GM23338 (cell line): ENCODE measurements around the gene SLC9A3. TPM values are rescaled to one million over a fixed set of nuclear protein-coding genes. Genes with fewer than 3 reads are reported as not detected.

Source experiments
- ATAC-seq: fragments of 200-7000 bp; cut with Tn5 transposase; 3 replicates; pipeline ENCODE4 v1.9.1; 2020
- DNase-seq: peaks from one replicate; pipeline ENCODE4 v3.0.0-alpha.2; 2015; ENCODE audit warnings: low spot score
- H2AFZ ChIP-seq: fragments of 200-600 bp; sonication (generic); 2 replicates; pipeline ENCODE4 v1.8.0; 2016; ENCODE audit warnings: antibody characterized with exemption, mild to moderate bottlenecking, moderate library complexity
- H3F3A ChIP-seq: fragments of 200-600 bp; sonication (generic); replicated peaks from 2 replicates; pipeline ENCODE4 v1.8.0; 2017; ENCODE audit warnings: antibody characterized with exemption, mixed run types, low read depth
- H3K27ac ChIP-seq: fragments of 200-600 bp; sonication (generic); 2 replicates; pipeline ENCODE4 v1.6.1; 2016; ENCODE audit warnings: low read depth
- H3K27me3 ChIP-seq: fragments of 200-600 bp; sonication (generic); 2 replicates; pipeline ENCODE4 v1.8.0; 2016; ENCODE audit warnings: mild to moderate bottlenecking, mixed run types, moderate library complexity; ENCODE audit not compliant: insufficient read depth
- H3K36me3 ChIP-seq: fragments of 200-600 bp; sonication (generic); 2 replicates; pipeline ENCODE4 v1.8.0; 2016; ENCODE audit warnings: mild to moderate bottlenecking; ENCODE audit not compliant: insufficient read depth
- H3K4me1 ChIP-seq: fragments of 200-600 bp; sonication (generic); 2 replicates; pipeline ENCODE4 v1.8.0; 2016; ENCODE audit warnings: mild to moderate bottlenecking, moderate library complexity; ENCODE audit not compliant: insufficient read depth
- H3K4me2 ChIP-seq: fragments of 200-600 bp; sonication (generic); 2 replicates; pipeline ENCODE4 v1.7.1; 2017; ENCODE audit warnings: mixed run types
- H3K4me3 ChIP-seq: fragments of 200-600 bp; sonication (generic); 2 replicates; pipeline ENCODE4 v1.6.1; 2016; ENCODE audit warnings: mixed run types
- H3K79me2 ChIP-seq: fragments of 200-600 bp; sonication (generic); replicated peaks from 2 replicates; pipeline ENCODE4 v1.8.0; 2017; ENCODE audit warnings: mild to moderate bottlenecking; ENCODE audit not compliant: insufficient read depth
- H3K9me2 ChIP-seq: fragments of 200-600 bp; sonication (generic); 2 replicates; pipeline ENCODE4 v1.8.0; 2017; ENCODE audit not compliant: insufficient read depth
- H4K20me1 ChIP-seq: fragments of 200-600 bp; sonication (generic); replicated peaks from 2 replicates; pipeline ENCODE4 v1.8.0; 2017; ENCODE audit warnings: mild to moderate bottlenecking; ENCODE audit not compliant: insufficient read depth
- H3K27ac Mint-ChIP-seq: 2 replicates; pipeline ENCODE4 v1.8.0; 2020; ENCODE audit warnings: inconsistent platforms, mild to moderate bottlenecking, moderate library complexity, mixed read lengths
- H3K27me3 Mint-ChIP-seq: 3 replicates; pipeline ENCODE4 v1.8.0; 2022; ENCODE audit warnings: low read depth, mild to moderate bottlenecking, moderate library complexity, mixed read lengths, inconsistent platforms; ENCODE audit not compliant: insufficient read depth, poor library complexity
- H3K36me3 Mint-ChIP-seq: 3 replicates; pipeline ENCODE4 v1.8.0; 2021; ENCODE audit warnings: low read depth, mild to moderate bottlenecking, inconsistent platforms, moderate library complexity, mixed read lengths
- H3K4me1 Mint-ChIP-seq: 3 replicates; pipeline ENCODE4 v1.8.0; 2020; ENCODE audit warnings: mild to moderate bottlenecking, inconsistent platforms, mixed read lengths
- H3K4me3 Mint-ChIP-seq: 3 replicates; pipeline ENCODE4 v1.8.0; 2021; ENCODE audit warnings: moderate library complexity, mild to moderate bottlenecking, inconsistent platforms, mixed read lengths
- H3K9me3 Mint-ChIP-seq: 3 replicates; pipeline ENCODE4 v1.8.0; 2020; ENCODE audit warnings: moderate library complexity, mild to moderate bottlenecking, inconsistent platforms, mixed read lengths
- CREB1 ChIP-seq: fragments of 250-450 bp; sonication (Bioruptor Pico); IDR thresholded peaks from 2 replicates; pipeline ENCODE4 v1.5.0; 2020; ENCODE audit warnings: low read depth, mild to moderate bottlenecking, moderate library complexity
- CTCF ChIP-seq, 2 experiments: fragments of 200-600 bp in 1 of 2; sonication (generic) in 1 of 2; conservative IDR thresholded peaks; 2 replicates each; pipeline versions ENCODE4 v1.5.1 to v1.6.1; 2016 to 2017; ENCODE audit warnings: antibody characterized with exemption in 2 of 2, low read depth in 2 of 2, mild to moderate bottlenecking in 2 of 2, moderate library complexity in 1 of 2
- ETS1 ChIP-seq: IDR thresholded peaks from 2 replicates; pipeline ENCODE4 v1.6.1; 2016; ENCODE audit warnings: antibody characterized with exemption
- EZH2 ChIP-seq: fragments of 200-600 bp; sonication (generic); IDR thresholded peaks from one replicate; pipeline ENCODE4 v1.8.0; 2017; ENCODE audit warnings: antibody characterized with exemption, mild to moderate bottlenecking, low read depth; ENCODE audit not compliant: unreplicated experiment
- NANOG ChIP-seq: IDR thresholded peaks from 2 replicates; pipeline ENCODE4 v1.6.1; 2016; ENCODE audit warnings: antibody characterized with exemption, borderline replicate concordance
- POLR2AphosphoS5 ChIP-seq: IDR thresholded peaks from 2 replicates; pipeline ENCODE4 v1.6.1; 2016; ENCODE audit warnings: antibody characterized with exemption, low read depth
- REST ChIP-seq: IDR thresholded peaks from one replicate; pipeline ENCODE4 v1.6.1; 2018; ENCODE audit warnings: antibody characterized with exemption; ENCODE audit not compliant: unreplicated experiment
- STAT1 ChIP-seq: IDR thresholded peaks from one replicate; pipeline ENCODE4 v1.6.1; 2016; ENCODE audit warnings: antibody characterized with exemption; ENCODE audit not compliant: unreplicated experiment
- ZNF114 ChIP-seq: fragments of 250-450 bp; sonication (Bioruptor Pico); IDR thresholded peaks from 2 replicates; pipeline ENCODE4 v1.5.0; 2020; ENCODE audit warnings: mild to moderate bottlenecking, moderate library complexity
- polyA plus RNA-seq: library from polyadenylated mRNA; unstranded; fragments of >200 nt; fragmentation: Nextera tagmentation; extraction: Ambion mirVana; gene quantifications from 2 replicates; pipeline ENCODE4 v1.2.1, GENCODE V29; 2016
- total RNA-seq: library from RNA; depleted of rRNA; stranded (reverse); fragments of >200 nt; shearing (Covaris generic); gene quantifications from 2 replicates; pipeline ENCODE4 v1.2.3, GENCODE V29; 2014

Gene SLC9A3
- total and polyA plus RNA-seq, 2 experiments from 2014 or later: 0.39 to 3.1 TPM

GRCh38 chr5:560792-561166, 36.5 kb upstream of the SLC9A3 start:
- Mint-ChIP-seq H3K36me3 (no peaks in the 10 kb centered on the region), H3K9me3 (no peaks in the 10 kb centered on the region), H3K4me1 (no peaks in the 10 kb centered on the region), H3K4me3 (no peak overlapping the region), H3K27ac (no peak overlapping the region), H3K27me3 (peaks cover 9% of the 10 kb centered on the region)
- H3K4me3 ChIP-seq: no peak overlapping the region
- H2AFZ ChIP-seq: no peak overlapping the region
- H3K27ac ChIP-seq: no peak overlapping the region
- no peaks in the 10 kb centered on the region for H3K79me2 ChIP-seq
- no peaks in the 10 kb centered on the region for H3K4me1 ChIP-seq
- no peaks in the 10 kb centered on the region for H4K20me1 ChIP-seq
- no peak for DNase-seq
- H3F3A ChIP-seq: no peaks in the 10 kb centered on the region
- H3K27me3 ChIP-seq: peaks cover 4% of the 10 kb centered on the region; the same call in 1 of the 2 replicates
- TF ChIP-seq NANOG: no peak
- TF ChIP-seq EZH2: no peak
- no peak for TF ChIP-seq ETS1
- TF ChIP-seq CTCF (conservative IDR thresholded peaks at IDR 0.05; ENCODE audit: low read depth in 2 of 2): no peak
- TF ChIP-seq CREB1: no peak
- TF ChIP-seq STAT1: no peak
- H3K9me2 ChIP-seq: no peaks in the 10 kb centered on the region
- peak; percentile 51 for ATAC-seq
- no peaks in the 10 kb centered on the region for H3K36me3 ChIP-seq
- no peak overlapping the region for H3K4me2 ChIP-seq

- H3F3A ChIP-seq: 0 out of 2 replicates have a peak, but pooled peaks cover 2% of the 10 kb centered on the region
- TF ChIP-seq POLR2AphosphoS5: no peak
- no peak for TF ChIP-seq NANOG
- no peak for TF ChIP-seq CTCF (conservative IDR thresholded peaks at IDR 0.05; ENCODE audit: low read depth in 2 of 2)
- TF ChIP-seq REST: no peak
- no peak for TF ChIP-seq ZNF114 (CRISPR knock-in tag)
- DNase-seq: no peak
- peaks cover 8% of the 10 kb centered on the region for H3K27me3 Mint-ChIP-seq
- H3K27me3 ChIP-seq: no peaks in the 10 kb centered on the region
- no peaks in the 10 kb centered on the region for H3K36me3 ChIP-seq
- no peaks in the 10 kb centered on the region for H3K9me3 Mint-ChIP-seq
- H3K9me2 ChIP-seq: no peaks in the 10 kb centered on the region
- H3K4me1 Mint-ChIP-seq: peaks cover 5% of the 10 kb centered on the region
- no peaks in the 10 kb centered on the region for H3K4me1 ChIP-seq
- H3K4me3 Mint-ChIP-seq: no peak overlapping the region
- H2AFZ ChIP-seq: no peak overlapping the region
- no peak for ATAC-seq
- H3K4me3 ChIP-seq: no peak overlapping the region
- H3K4me2 ChIP-seq: no peak overlapping the region
- no peaks in the 10 kb centered on the region for H4K20me1 ChIP-seq
- H3K27ac Mint-ChIP-seq: no peak overlapping the region
- no peaks in the 10 kb centered on the region for H3K36me3 Mint-ChIP-seq
- no peaks in the 10 kb centered on the region for H3K79me2 ChIP-seq
- no peak overlapping the region for H3K27ac ChIP-seq
Observed at GRCh38 chr5:558871-559503, 34.7 kb upstream of the SLC9A3 start.
